Choroid plexus epithelial cell (primary cell): Measurements from ENCODE around the gene RAI2.

Experiments used
- DNase-seq: peaks from one replicate; pipeline ENCODE4 v3.0.0-alpha.2; 2010; ENCODE audit warnings: low read depth
- H3K4me3 ChIP-seq: 2 replicates; pipeline ENCODE4 v1.5.1; 2011; ENCODE audit warnings: low read depth, mild to moderate bottlenecking, control low read depth, low read length, moderate library complexity
- TF ChIP-seq, protein P1 (sequence below): conservative IDR thresholded peaks from 2 replicates; pipeline ENCODE4 v1.5.1; 2011; ENCODE audit warnings: low read depth, mild to moderate bottlenecking, control low read depth, inconsistent platforms, low read length, moderate library complexity

The RAI2 gene

DNA sequence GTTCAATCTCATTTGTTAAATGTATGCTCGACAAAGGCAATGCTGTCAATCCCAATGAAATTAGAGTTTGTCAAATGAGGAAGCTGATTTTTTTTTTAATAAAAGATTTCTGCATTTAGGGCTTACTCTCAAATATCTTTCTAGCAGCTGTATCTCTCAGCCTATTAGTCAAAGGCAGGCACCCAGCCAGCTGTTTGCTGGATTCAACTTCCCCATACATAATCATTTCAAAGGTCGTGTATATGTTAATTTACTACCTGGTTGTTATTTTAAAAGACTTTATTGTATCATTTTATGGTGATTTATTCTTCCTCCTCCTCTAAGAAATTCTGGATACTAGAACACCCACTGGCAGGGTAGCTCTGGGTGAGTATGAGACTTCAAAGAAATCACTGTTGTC lies 27.1 kb downstream of the RAI2 start:
- no peak for DNase-seq
- TF ChIP-seq, protein P1, sequence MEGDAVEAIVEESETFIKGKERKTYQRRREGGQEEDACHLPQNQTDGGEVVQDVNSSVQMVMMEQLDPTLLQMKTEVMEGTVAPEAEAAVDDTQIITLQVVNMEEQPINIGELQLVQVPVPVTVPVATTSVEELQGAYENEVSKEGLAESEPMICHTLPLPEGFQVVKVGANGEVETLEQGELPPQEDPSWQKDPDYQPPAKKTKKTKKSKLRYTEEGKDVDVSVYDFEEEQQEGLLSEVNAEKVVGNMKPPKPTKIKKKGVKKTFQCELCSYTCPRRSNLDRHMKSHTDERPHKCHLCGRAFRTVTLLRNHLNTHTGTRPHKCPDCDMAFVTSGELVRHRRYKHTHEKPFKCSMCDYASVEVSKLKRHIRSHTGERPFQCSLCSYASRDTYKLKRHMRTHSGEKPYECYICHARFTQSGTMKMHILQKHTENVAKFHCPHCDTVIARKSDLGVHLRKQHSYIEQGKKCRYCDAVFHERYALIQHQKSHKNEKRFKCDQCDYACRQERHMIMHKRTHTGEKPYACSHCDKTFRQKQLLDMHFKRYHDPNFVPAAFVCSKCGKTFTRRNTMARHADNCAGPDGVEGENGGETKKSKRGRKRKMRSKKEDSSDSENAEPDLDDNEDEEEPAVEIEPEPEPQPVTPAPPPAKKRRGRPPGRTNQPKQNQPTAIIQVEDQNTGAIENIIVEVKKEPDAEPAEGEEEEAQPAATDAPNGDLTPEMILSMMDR = no peak
- no peak overlapping the region for H3K4me3 ChIP-seq

DNA sequence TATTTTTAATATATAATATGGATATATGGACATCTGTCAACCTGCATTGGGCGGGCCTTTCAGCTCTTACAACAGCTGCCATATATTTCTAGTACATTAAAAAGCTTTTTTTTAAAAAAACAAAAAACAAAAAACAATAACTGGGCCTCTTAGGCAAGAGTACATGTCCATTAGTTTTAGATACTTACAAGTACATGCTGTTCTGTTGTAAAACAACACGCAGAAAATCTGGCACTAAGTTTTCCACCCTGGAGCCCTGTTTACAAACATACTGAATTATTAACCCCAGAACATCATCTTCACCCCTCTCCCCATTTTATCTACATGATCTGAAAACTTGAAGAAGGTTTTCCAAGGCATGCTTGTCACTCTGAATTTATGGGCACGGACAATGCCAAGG lies 29.8 kb downstream of the RAI2 start:
- TF ChIP-seq, protein P1 = no peak
- DNase-seq = no peak
- H3K4me3 ChIP-seq = no peak overlapping the region

DNA sequence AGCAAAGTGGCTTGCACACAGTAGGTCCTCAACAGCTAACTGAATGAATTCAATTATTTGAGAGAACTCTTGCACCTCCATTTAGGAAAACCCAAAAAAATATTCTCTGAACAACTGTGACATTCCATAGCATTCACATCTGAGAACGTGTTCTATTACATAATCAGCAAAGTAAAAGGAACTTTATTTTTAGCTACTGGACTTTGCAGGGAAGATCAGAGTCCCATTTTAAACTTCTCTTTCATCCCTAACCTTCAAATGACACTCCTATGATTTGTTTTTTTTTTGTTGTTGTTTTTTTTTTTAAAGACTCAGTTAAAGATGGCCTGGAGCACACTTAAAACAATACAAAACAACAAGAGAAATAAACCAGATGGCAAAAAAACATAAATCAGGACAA lies 30.9 kb downstream of the RAI2 start:
- no peak overlapping the region for H3K4me3 ChIP-seq
- DNase-seq = no peak
- TF ChIP-seq, protein P1 = no peak

DNA sequence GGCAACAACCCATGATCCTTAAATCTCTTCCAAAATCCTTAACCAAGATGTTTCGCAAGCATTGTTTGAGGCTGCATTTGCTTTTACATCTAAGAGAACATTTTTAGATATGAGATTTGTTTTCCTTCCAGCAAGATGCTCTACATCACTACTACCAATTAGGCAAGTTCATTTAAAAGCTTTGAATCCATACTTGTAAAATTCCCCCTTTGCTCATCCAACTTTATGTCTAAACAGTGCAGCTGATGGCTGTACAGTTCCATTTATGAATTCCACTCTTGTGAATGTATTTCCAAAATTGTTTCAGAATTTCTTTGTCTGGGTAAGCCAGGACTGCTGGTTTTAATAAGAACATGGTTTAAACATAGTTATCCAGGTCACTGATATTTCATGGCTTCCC lies 31.5 kb downstream of the RAI2 start:
- no peak for DNase-seq
- TF ChIP-seq, protein P1 = no peak
- no peak overlapping the region for H3K4me3 ChIP-seq

DNA sequence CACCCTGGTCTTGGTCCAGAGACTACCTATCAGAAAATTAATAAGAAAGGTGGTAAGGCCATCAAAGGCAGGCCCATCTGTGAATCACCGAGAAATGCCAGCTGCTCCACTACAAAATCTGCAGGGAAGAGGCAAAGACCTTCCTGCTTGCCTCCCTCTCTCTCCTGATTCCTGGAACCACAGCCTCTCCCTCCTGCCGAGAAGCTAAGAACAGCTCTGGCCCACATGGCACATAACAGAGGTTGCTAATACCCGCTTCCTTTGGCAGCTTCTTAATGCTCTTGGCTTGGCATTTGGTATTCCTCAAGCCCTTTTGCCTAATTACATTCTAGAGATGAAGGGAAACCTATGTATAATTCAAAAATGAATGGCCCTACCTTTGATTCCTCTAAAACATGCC lies 32.9 kb downstream of the RAI2 start:
- TF ChIP-seq, protein P1 = no peak
- H3K4me3 ChIP-seq = no peak overlapping the region
- no peak for DNase-seq

DNA sequence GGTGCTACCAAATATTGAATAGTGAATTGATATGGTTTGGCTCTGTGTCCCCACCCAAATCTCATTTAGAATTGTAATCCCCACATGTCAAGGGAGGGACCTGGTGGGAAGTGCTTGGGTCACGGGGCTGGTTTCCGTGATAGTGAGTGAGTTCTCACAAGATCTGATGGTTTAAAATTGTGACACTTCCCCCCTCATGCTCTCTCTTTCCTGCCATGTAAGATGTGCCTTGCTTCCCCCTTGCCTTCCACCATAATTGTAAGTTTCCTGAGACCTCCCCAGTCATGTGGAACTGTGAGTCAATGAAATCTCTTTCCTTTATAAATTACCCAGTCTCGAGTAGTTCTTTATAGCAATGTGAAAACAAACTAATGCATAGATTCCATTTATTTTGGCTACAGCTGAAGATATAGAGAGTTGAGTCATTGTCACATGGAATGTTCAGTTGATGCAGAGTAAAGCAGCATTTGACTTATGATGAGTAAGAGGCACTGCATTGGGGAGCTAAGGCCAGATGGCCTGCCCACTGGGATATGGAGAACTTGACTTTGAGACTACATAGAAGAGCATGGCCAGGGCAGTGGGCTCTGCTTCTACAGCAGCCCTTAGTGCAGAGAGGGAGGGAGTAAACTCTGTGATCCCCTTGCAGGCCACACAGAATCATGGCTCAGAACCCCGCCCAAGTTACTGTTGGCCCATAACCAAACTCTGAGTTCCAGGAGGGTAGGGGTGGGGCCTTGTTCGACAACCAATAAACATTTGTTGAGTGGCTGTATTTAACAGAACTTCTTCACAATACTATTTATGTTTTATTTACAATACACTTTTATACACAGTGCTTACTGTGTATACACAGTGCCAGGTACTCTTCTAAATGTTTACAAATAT lies 34.2 kb downstream of the RAI2 start:
- TF ChIP-seq, protein P1 = no peak
- no peak overlapping the region for H3K4me3 ChIP-seq
- DNase-seq = peak; percentile 7

DNA sequence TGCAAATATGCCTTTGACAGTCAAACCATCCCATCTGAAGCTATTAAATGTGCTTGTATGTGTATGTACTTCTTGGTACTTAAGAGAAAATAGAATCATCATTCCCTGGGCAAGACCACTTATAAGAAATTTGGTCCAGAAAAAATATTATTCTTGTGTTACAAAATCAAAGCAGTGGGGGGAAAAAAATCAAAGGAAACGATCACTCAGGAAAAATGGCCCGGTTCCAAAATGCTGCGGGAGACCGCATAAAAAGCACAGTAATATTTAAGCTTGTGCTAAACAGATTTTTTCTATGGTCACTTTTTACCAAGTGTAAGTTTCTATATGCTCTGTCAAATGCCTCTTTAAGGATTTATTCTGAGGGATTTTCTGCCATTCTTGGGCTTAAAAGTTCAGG lies 36.1 kb downstream of the RAI2 start:
- H3K4me3 ChIP-seq = no peak overlapping the region
- peak; percentile 5 for DNase-seq
- TF ChIP-seq, protein P1 = no peak
